HG02938 (cell line): ENCODE measurements around the gene CCR2.
"Not testable (repeated sequence)": the region's sequence is repeated elsewhere in the genome, so short reads cannot be mapped to it uniquely, and the experiment has no call there.

Source experiments
- ATAC-seq: cut with Tn5 transposase; IDR thresholded peaks from one replicate; pipeline ENCODE4 v1.9.1; 2021; ENCODE audit warnings: mild to moderate bottlenecking, moderate library complexity; ENCODE audit not compliant: unreplicated experiment

Gene CCR2

DNA sequence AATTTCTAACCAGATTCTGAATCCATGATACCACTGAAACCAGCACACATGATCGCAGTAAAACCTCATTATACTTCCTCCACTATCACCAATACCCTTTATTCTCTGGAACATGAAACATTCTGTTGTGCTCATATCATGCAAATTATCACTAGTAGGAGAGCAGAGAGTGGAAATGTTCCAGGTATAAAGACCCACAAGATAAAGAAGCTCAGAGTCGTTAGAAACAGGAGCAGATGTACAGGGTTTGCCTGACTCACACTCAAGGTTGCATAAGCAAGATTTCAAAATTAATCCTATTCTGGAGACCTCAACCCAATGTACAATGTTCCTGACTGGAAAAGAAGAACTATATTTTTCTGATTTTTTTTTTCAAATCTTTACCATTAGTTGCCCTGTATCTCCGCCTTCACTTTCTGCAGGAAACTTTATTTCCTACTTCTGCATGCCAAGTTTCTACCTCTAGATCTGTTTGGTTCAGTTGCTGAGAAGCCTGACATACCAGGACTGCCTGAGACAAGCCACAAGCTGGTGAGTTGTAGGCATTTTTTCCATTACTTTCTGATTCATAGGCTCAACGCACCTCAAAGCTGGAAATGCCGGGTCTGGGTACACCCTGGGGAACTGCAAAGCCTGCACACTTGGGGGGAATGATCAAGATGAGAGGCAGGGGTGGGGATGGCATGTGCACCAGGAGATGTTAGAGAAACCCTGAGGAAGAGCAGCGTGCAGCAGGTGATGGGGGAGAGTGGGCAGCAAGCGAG lies at the start of gene CCR2:
Gene CCR2, plus strand, starts transcription at position 465 of the 764 bp plus-strand sequence. CDS start 3,417 bp downstream, outside the sequence.
- ATAC-seq = no peak

DNA sequence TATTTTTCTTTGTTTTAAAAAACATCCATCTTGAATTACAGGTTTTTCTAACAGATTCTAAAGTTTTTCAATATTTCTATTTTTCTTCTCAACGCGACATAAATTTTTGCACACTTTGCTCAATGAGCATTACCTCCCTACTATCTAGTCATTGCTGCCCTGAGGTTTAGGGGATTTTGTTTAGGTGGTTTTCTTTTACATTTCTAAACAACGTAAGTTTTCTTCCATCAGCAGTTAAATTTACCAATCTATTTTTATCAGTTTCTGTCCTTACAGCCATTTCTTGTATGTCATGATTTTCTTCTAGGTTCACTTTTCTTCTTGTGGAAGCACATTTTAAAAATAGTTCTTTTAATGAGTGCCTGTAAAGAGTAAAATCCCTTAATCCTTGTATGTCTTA lies 49.2 kb upstream of the CCR2 start:
- ATAC-seq = no peak

DNA sequence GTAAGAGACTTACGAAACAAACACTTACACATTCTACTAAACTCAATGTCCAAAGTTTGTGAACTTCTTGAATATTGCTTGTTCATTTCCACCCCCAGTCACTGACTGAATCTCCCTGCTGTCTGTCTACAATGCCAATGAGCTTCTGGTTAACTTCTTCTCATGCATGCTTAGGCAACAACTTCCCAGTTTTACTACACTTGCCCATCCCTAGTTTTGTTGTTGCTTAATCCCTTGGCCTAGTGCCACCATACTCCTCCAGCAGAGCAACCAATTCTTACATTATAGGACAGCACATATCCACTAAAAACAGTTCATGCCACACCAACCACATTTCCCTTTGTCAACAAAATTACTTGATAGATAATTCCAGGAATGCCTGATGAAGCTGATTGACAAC lies 40.9 kb upstream of the CCR2 start:
- no peak for ATAC-seq

DNA sequence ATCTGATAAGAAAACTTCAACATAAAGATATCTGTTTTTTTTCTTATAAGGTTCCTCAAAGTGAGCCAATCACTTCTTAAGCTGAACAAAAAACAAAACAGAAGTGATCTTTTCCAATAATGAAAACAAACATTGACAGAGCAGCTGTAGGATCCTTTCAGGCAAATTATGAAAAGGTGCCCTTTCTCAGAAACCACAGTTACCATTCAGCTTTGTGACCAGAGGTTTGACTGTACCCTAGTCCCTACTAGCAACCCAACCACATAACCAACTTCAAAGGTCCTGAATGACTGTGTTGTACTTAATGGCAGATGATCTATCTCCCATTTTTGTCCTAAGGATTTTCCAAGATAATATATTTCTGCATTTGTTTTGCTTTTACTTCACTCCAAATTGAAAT lies 39.4 kb upstream of the CCR2 start:
- ATAC-seq = no peak

DNA sequence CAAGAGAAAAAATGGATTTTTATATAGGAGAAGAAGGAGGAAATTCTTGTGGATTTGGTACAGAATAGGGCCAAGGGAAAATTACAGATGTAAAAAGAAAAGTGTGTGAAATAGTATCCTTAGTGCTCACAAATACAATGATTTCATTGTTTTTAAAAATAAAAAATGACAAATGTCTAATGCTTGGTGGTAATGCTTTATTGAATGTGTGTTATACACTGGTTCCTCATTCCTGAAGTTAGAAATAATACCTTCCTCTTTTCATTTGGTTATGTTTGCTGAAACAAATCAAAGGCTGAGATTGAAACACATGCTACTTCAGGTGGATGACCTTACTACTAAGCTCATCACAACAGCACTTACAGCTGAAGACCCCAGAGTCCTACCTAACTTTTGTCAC lies 37.7 kb upstream of the CCR2 start:
- ATAC-seq = no peak

DNA sequence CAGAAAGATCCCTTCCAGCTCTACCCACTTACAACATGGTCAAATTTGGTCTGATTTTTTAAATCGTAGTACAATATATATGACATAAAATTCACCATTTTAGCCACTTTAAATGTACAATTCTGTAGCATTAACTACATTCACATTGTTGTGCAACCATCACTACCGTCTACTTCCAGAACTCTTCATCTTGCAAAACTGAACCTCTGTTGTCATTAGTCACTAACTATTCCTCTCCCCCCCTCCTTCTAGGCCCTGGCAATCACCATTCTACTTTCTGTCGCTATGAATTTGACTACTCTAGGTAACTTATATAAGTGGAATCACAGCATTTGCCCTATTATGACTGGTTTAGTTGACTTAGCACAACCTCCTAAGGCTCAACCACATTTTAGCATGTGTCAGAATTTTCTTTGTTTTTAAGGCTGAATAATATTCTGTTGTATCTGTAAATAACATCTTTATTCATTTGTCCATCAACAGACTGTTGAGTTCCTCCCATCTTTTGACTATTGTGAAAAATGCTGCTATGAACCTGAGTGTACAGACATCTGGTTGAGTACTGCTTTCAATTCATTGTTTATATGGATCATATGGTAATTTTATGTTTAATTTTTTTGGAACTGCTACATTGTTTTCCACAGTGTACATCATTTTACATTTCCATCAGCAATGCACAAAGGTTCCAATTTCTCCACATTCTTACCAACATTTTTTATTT lies 35.5 kb upstream of the CCR2 start:
- no peak for ATAC-seq

DNA sequence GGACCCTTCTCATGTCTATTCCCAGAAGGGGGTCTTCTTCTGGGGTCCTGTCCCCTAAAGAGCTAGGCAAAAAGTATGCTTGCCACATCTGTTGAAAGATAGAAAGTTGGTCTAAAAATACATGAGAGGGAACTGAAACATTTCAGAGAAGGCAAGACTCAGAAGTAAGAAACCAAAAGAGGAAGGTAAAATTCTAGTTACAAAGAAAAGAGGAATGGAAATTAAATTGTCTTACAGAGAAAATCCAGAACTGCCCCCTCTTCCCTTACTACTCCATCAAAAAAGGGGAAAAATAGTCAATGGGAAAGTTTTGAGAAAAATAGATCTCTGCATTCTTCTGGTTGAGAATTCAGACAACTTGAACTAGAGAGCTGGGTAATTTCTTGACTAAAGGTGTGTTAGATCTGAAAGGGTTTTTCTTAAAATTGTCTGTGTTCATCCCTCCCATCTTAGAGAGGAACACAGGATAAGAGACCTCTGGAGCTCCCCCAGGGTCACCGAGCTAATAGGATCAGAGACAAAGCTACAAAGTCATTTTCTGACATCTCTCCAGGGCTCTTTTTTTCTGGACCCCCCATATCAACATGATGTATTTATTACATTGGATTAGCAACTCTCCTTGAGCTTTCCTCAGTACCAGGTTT lies 32.3 kb upstream of the CCR2 start:
- no peak for ATAC-seq

DNA sequence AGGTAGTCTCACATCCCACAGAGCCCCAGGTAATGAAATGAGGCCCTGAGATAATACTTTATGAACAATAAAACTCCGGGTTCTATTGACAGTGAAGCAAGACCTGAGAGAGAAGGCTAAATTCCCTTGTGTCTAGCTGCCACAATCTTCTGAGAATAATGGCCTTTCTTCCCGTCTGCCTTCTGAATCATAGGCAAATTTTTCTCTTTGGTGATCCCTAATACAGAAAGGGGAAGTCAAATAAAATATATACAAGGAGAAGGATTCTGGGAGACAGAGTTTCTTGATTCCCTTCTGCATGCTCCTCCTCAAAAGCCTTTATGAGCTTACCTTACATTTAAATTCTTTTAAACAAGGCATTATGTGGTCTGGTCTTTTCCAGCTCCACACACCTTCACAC lies 29.9 kb upstream of the CCR2 start:
- no peak for ATAC-seq

DNA sequence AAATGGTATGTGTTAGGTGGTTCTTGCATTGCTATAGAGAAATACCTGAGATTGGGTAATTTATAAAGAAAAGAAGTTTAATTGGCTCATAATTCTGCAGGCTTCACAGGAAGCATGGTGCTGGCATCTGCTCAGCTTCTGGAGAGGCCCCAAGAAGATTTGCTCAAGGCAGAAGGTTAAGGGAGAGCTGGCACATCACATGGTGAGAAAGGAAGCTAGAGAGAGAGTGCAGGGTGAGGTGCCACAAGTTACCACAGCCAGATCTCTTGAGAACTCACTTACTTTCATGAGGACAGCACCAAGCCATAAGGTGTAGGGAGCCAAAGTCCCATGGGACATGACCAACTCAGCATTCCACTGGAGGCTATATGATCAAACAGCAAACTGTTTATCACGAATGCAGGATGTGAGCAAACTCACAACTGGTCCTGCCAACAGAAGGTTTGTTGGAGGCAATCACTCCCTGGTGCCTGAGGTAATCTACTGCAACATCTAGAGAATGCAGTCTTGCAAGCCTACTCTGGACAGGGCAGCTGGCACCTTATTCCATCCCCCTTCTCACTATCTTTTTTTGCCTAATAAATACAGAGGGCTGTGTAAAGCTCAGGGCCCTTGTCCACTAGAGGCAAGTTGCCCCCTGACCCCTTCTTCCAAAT lies 28.1 kb upstream of the CCR2 start:
- ATAC-seq = no peak

DNA sequence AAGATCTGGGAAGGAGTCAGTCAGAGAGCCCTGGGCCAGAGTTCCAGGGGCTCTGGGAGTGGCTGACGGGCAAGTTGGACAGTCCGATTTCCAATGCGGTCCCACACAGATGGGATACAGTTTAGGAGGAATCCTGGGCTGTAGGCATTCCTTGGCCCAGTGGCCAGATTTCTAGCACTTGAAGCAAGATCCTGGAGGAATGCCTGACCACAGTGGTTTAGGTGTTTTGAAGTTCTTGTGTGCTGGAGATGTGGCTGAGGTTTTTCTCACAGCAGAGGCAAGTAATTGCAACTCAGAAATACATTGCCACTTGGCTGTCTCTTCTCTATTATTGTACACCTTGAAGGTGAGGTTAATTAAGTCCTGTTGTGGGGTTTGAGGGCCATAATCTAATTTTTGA lies 23.2 kb upstream of the CCR2 start:
- not testable (repeated sequence) for ATAC-seq

DNA sequence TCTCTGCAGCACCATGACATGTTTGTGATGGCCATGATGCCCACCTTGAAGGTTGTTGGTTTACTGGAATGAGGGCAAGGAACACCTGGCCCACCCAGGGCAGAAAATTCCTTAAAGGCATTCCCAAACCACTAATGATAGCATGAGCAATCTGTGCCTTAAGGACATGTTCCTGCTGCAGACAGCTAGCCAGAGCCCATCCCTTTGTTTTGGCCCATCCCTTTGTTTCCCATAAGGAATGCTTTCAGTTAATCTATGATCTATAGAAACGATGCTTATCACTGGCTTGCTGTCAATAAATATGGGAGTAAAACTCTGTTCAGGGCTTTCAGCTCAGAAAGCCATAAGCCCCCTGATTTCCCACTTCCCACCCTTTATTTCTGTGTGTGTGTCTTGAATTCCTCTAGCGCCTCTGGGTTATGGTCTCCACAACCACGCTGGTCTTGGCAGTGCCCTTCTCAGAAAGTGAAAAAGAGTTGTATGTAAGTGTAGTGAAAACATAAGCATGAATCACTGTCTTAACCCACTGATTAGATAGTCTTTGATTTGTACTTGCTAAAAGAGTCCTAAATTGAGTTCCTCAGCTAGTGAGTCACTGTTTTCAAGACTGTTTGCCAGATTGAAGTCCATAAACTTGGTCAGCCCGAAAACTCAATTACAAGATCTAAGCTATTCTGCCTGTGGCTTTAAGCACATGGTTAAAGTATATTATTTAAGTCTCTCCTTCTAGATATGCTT lies 19.0 kb upstream of the CCR2 start:
- no peak for ATAC-seq

DNA sequence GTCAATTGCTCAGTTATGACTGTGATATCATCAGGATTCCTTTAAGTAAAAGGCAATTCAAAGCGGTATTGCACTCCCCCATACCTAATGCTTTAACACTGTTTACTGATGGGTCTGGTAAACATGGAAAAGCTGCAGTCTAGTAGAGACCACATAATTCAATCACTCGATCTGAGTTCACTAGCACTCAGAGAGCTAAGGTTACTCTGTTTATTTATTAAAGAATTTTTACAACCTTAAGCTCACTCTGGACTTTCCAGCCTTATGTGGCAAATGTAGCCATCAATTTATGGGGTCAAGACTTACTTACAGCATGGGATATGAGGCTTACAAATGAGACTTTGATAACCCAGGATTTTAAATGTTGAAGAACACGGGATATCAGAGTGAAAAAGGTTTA lies 18.4 kb upstream of the CCR2 start:
- no peak for ATAC-seq

DNA sequence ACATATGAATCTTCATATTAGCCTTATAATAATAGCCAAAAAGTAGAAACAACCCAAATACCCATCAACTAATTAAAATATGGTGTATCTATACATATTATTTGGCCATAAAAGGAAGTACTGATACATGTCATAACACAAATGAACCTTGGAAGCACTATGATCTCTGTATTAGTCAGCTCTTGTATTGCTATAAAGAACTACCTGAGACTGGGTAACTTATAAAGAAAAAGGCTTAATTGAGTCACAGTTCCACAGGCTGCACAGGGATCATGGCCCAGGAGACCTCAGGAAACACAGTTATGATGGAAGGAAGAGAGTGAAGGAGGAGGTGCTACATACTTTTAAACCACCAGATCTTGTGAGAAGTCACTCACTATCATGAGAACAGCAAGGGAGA lies 16.0 kb upstream of the CCR2 start:
- no peak for ATAC-seq

DNA sequence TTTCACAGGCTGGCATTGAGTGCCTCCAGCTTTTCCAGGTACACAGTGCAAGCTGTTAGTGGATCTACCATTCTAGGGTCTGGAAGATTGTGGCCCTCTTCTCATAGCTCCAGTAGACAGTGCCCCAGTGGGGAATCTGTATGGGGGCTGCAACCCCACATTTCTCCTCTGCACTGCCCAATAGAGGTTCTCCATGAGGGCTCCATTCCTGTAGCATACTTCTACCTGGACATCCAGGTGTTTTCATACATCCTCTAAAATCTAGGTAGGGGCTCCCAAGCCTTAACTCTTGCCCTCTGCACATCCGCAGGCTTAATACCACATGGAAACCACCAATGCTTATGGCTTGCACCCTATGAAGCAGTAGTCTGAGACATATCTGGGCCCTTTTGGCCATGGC lies 15.1 kb upstream of the CCR2 start:
- ATAC-seq = no peak

DNA sequence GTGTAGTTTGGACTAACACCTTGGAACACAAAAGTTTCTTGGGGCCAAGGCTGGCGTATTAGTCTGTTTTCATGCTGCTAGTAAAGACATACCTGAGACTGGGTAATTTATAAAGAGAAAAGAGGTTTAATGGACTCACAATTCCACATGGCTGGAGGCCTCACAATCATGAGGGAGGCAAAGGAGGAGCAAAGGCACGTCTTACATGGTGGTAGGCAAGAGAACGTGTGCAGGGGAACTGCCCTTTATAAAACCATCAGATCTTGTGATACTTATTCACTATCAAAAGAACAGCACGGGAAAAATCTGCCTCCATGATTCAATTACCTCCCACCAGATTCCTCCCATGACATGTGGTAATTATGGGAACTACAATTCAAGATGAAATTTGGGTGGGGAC lies 9.4 kb upstream of the CCR2 start:
- ATAC-seq = no peak

DNA sequence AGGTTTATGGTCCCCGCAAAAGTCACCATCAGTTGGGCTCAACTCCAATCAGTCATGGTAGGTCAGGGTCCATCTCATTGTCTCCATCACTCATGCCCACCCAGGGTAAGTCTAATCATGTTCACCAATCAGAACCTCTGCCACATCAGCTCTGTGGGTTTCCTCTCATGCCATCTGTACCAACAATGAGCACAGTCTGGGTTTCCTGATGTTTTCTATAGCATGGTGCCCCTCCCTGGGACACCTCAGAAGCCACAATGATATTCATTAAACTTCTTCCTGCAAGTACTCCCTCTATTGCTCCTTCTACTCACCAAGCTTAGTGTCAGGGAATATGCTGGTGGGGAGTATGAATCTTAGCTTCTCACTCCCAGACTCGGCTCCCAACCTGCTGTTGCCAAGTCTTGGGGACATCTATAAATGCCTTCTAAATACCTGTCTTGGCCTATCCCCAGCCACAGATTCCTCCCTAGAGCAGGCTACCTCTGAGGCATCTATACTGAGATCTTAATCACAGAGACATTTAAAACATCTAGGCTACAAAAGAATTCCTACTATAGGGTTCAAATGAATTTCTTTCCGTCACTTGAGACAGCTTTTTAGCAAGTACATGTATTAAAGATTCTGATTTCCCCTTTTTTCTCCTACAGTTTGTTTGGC lies 5.0 kb upstream of the CCR2 start:
- ATAC-seq = no peak

DNA sequence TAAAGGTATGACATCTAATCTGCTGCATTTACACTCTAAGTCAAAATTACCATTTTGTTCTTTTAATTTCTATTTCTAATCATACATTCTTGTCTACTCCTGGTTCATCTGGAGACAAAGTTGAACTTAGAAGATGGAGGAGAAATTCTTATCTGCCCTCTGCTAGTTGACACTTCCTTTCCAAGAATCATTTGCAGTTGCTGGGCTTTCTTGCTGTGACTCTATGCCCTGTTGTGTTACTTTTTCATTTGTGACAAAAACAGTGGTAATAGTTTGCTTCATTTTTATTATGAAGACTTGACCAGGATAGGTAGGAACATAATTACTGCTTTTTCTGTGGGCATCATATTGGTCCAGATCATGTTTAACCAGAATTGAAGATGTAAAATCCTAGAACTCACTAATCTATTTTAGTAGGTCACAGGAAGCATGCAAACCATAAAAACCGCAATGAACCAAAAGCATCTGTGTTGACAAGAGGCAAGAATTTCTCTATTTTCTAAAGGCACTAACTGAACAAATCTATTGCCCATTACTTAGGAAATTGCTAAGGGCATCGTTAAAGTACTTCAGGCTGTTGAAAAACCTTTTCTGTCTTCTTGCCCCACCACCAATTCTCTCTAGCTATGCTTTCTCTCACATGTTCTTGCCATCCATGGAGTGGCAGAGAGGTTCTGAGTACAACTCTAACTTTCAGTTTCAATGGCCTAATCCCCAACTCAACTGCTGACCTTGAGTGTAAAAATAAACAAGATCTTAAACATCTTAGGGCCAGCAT lies 4.2 kb upstream of the CCR2 start:
- ATAC-seq = peak; percentile 73

DNA sequence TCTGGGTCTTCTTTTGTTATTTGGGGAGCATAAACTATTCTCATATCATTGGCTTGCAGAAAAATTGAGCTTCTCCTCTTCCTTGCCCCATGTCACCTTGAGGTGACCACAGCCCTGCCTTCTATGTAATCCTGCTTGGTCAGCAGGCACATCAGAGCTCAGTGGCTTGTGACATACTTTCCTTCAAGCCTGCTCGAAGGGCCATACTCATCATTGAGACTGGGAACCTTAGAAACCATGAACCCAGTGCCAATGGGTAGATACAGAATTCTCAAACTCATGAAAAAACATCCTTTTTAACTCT lies 3.7 kb upstream of the CCR2 start:
- ATAC-seq = no peak

DNA sequence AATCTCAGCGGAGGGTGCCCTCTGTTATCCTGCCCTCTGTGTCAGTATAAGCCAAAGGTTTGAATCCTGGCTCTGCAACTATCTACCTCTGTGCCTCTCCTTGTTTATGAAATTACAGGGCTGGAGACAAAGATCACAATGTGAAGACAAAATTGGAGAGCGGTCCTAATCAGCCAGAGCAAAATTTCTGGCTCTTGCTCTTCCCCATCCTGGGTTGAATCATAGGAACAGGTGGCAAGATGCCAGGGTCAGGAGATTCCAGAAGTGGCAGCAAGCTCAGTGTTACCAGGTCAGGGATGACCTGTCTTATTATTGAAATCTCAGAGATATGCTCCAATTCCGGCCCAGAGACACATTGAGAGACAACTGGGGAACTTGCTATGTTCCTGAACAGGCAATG lies 2.3 kb upstream of the CCR2 start:
- ATAC-seq = no peak

DNA sequence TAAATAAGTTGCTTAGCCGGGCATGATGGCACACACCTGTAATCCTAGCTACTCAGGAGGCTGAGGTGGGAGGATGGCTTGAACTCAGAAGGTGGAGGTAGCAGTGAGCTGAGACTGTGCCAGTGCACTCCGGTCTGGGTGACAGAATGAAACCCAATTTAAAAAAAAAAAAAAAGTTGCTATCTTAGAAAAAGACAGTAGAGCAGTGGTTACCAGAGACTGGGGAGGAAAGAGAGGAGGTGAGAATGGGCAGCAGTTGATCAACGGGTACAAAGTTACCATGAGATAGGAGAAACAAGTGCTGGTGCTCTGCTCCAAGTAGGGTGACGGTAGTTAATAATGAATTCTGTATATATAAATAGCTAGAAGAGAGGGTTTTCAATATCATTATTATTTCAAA lies 821 bp upstream of the CCR2 start:
- ATAC-seq = no peak
